ENCODE data around the gene OSBPL6.

The OSBPL6 gene

GRCh38 chr2:178220814-178221213 is 26.5 kb downstream of the OSBPL6 start:
- ChIA-PET CTCF (interaction anchor here (1.2 kb wide), 1 partner anchor 16 kb away, joined by 3 read pairs; no protein-coding TSS in a partner anchor), POLR2A (no interaction called here)
- no peaks in the 10 kb centered on the region for H3K9me3 ChIP-seq (ENCODE audit: control insufficient read depth, insufficient read depth, low read depth, low read length)
- H3K4me1 ChIP-seq (ENCODE audit: control insufficient read depth, insufficient read depth, low read length): peaks cover 4% of the 10 kb centered on the region; the same call in 1 of the 2 replicates
- TF ChIP-seq ZNF555 (tag by site-specific recombination; conservative IDR thresholded peaks at IDR 0.05) (no peak), SP3 (tag by site-specific recombination; IDR thresholded peaks at IDR 0.05) (no peak), ZFP41 (tag by site-specific recombination; IDR thresholded peaks at IDR 0.05; ENCODE audit: borderline replicate concordance) (no peak), HOXA7 (CRISPR knock-in tag; IDR thresholded peaks at IDR 0.05; ENCODE audit: borderline replicate concordance) (no peak), KLF9 (tag by site-specific recombination; IDR thresholded peaks at IDR 0.05; ENCODE audit: low read depth) (no peak), ZNF248 (tag by site-specific recombination; IDR thresholded peaks at IDR 0.05) (no peak), ZNF837 (tag by site-specific recombination; IDR thresholded peaks at IDR 0.05) (no peak), ZNF423 (tag by site-specific recombination; IDR thresholded peaks at IDR 0.05) (no peak), ZNF768 (tag by site-specific recombination; IDR thresholded peaks at IDR 0.05) (no peak), ZNF549 (tag by site-specific recombination; IDR thresholded peaks at IDR 0.05) (no peak), ZNF132 (tag by site-specific recombination; IDR thresholded peaks at IDR 0.05; ENCODE audit: borderline replicate concordance) (no peak), SCRT2 (tag by site-specific recombination; IDR thresholded peaks at IDR 0.05) (no peak), SP2 (tag by site-specific recombination; IDR thresholded peaks at IDR 0.05) (no peak), TRIM28 (IDR thresholded peaks at IDR 0.05; ENCODE audit: borderline replicate concordance, low read length) (no peak), ZNF747 (tag by site-specific recombination; IDR thresholded peaks at IDR 0.05) (no peak), IKZF3 (tag by site-specific recombination; IDR thresholded peaks at IDR 0.05) (no peak)
- TF ChIP-seq, protein P1, sequence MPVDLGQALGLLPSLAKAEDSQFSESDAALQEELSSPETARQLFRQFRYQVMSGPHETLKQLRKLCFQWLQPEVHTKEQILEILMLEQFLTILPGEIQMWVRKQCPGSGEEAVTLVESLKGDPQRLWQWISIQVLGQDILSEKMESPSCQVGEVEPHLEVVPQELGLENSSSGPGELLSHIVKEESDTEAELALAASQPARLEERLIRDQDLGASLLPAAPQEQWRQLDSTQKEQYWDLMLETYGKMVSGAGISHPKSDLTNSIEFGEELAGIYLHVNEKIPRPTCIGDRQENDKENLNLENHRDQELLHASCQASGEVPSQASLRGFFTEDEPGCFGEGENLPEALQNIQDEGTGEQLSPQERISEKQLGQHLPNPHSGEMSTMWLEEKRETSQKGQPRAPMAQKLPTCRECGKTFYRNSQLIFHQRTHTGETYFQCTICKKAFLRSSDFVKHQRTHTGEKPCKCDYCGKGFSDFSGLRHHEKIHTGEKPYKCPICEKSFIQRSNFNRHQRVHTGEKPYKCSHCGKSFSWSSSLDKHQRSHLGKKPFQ (tag by site-specific recombination; IDR thresholded peaks at IDR 0.05): no peak
- H3K27ac ChIP-seq (ENCODE audit: extremely low read depth, low read depth, low read length): no peak overlapping the region
- no peaks in the 10 kb centered on the region for H3K36me3 ChIP-seq (ENCODE audit: control insufficient read depth in 2 of 2, insufficient read depth in 1 of 2, low read length in 2 of 2)
- no peak overlapping the region for H3K4me3 ChIP-seq (ENCODE audit: low read depth, low read length)

GRCh38 chr2:178221556-178221955 is 27.2 kb downstream of the OSBPL6 start:
- ChIA-PET CTCF (interaction anchor here (1.2 kb wide), 1 partner anchor 17 kb away, joined by 3 read pairs; no protein-coding TSS in a partner anchor), POLR2A (no interaction called here)
- TF ChIP-seq SP7 (tag by site-specific recombination; IDR thresholded peaks at IDR 0.05) (no peak), GLI2 (tag by site-specific recombination; IDR thresholded peaks at IDR 0.05; ENCODE audit: borderline replicate concordance, low read depth) (no peak), ZNF658 (tag by site-specific recombination; IDR thresholded peaks at IDR 0.05) (no peak), ZNF335 (tag by site-specific recombination; conservative IDR thresholded peaks at IDR 0.05) (no peak), EGR2 (tag by site-specific recombination; IDR thresholded peaks at IDR 0.05; ENCODE audit: low read depth) (no peak), ZFP3 (tag by site-specific recombination; IDR thresholded peaks at IDR 0.05; ENCODE audit: low read depth) (no peak), ZBTB7A (tag by site-specific recombination; IDR thresholded peaks at IDR 0.05; ENCODE audit: low read depth) (no peak), ZNF639 (tag by site-specific recombination; IDR thresholded peaks at IDR 0.05) (no peak), ZNF354C (tag by site-specific recombination; IDR thresholded peaks at IDR 0.05; ENCODE audit: borderline replicate concordance, low read depth) (no peak), ZBTB1 (tag by site-specific recombination; IDR thresholded peaks at IDR 0.05) (no peak), GFI1B (tag by site-specific recombination; IDR thresholded peaks at IDR 0.05) (no peak), ZBTB48 (tag by site-specific recombination; IDR thresholded peaks at IDR 0.05) (no peak), ZNF664 (tag by site-specific recombination; IDR thresholded peaks at IDR 0.05) (no peak), ZNF23 (tag by site-specific recombination; IDR thresholded peaks at IDR 0.05; ENCODE audit: borderline replicate concordance) (no peak)
- Histone ChIP-seq H3K9me3 (ENCODE audit: control insufficient read depth, insufficient read depth, low read depth, low read length) (no peaks in the 10 kb centered on the region), H3K4me3 (ENCODE audit: low read depth, low read length) (no peak overlapping the region), H3K27ac (ENCODE audit: extremely low read depth, low read depth, low read length) (no peak overlapping the region), H3K4me1 (ENCODE audit: control insufficient read depth, insufficient read depth, low read length) (peaks cover 4% of the 10 kb centered on the region; the same call in 1 of the 2 replicates), H3K36me3 (ENCODE audit: control insufficient read depth in 2 of 2, insufficient read depth in 1 of 2, low read length in 2 of 2) (no peaks in the 10 kb centered on the region)

All from HEK293 (cell line).